Tongue (tissue), 2 donors: ENCODE data around the gene ULK1. TPM values are rescaled to one million over a fixed set of nuclear protein-coding genes. Genes with fewer than 3 reads are reported as not detected.

Experiments used
- DNase-seq: peaks from one replicate; pipeline ENCODE4 v3.0.0-alpha.2; 2015
- total RNA-seq: library from RNA; depleted of rRNA; stranded (reverse); fragments of >200 nt; gene quantifications from one replicate; pipeline ENCODE4 v1.2.3, GENCODE V29; 2014

The ULK1 gene
- total RNA-seq, 1 donor from 2014 or later = 15.6 TPM

GRCh38 chr12:131892711-131893604, 1.5 kb upstream of the ULK1 start:
- DNase-seq = no peak

- no peak for DNase-seq
These were observed 663 bp upstream of the ULK1 start for GRCh38 chr12:131893605-131894312.

- peak; percentile 13 for DNase-seq
These were observed 688 bp downstream of the ULK1 start for GRCh38 chr12:131894981-131895639.

GRCh38 chr12:131895640-131896079, 1.2 kb downstream of the ULK1 start:
- DNase-seq = no peak

GRCh38 chr12:131896080-131896810, 1.8 kb downstream of the ULK1 start:
- peak; percentile 91 for DNase-seq

GRCh38 chr12:131896811-131897270, 2.4 kb downstream of the ULK1 start:
- DNase-seq = peak; percentile 88

- no peak for DNase-seq
These were observed 2.9 kb downstream of the ULK1 start for GRCh38 chr12:131897276-131897675.

- no peak for DNase-seq
These were observed 3.5 kb downstream of the ULK1 start for GRCh38 chr12:131897875-131898274.

- DNase-seq = no peak
These were observed 6.0 kb downstream of the ULK1 start for GRCh38 chr12:131900397-131900796.

GRCh38 chr12:131901431-131902331, 7.3 kb downstream of the ULK1 start:
- DNase-seq = no peak

- DNase-seq = no peak
These were observed 8.2 kb downstream of the ULK1 start for GRCh38 chr12:131902332-131903241.

GRCh38 chr12:131903270-131904255, 9.1 kb downstream of the ULK1 start:
- no peak for DNase-seq

- no peak for DNase-seq
These were observed 9.9 kb downstream of the ULK1 start for GRCh38 chr12:131904346-131904745.

- no peak for DNase-seq
These were observed 10.7 kb downstream of the ULK1 start for GRCh38 chr12:131905081-131905629.

GRCh38 chr12:131905630-131906091, 11.2 kb downstream of the ULK1 start:
- no peak for DNase-seq

GRCh38 chr12:131907379-131908091, 13.1 kb downstream of the ULK1 start:
- DNase-seq = no peak
